ENCODE measurements around the gene USP14. TPM values are rescaled to one million over a fixed set of nuclear protein-coding genes. Genes with fewer than 3 reads are reported as not detected.

The USP14 gene
- total and polyA plus RNA-seq, 2 donors (not counting 3 experiments of a cell fraction or from before 2014, with no cell fraction given), result 13.2 to 98.4 TPM

DNA sequence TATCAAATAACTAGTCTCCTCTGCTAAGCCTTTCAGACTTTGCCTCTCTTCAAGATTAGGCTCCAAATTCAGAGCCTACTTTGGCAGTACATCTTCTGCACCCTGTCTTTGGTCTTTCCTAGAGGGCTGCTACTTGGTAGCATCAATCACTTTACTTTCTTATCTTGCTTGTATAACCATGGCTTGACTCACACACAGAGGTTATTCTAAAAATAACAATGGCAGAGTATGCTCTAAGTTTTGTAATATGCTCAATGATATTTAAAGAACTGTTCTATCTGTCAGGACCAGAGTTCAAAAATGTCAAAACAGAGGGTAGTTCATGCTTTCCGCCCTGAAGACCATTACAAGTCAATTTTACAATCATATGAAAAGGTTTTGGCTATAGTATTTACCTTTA lies 81.8 kb downstream of the USP14 start:
- Histone ChIP-seq H3K4me3 (replicated peaks in 1 of 3; ENCODE audit: insufficient read depth in 1 of 3, low read depth in 1 of 3, low read length in 3 of 3) (no peak overlapping the region), H3K27ac (ENCODE audit: insufficient read depth, low read depth, low read length) (no peak overlapping the region), H4K20me1 (replicated peaks; ENCODE audit: control insufficient read depth, extremely low read depth, insufficient read depth, low read length) (no peaks in the 10 kb centered on the region), H3K9me3 (replicated peaks; ENCODE audit: control insufficient read depth, insufficient read depth, low read length) (no peaks in the 10 kb centered on the region), H3K9ac (replicated peaks; ENCODE audit: extremely low read depth, insufficient read depth, low read length) (no peak overlapping the region), H3K79me2 (ENCODE audit: control insufficient read depth, insufficient read depth, low read length) (no peaks in the 10 kb centered on the region), H3K36me3 (ENCODE audit: control insufficient read depth in 2 of 2, extremely low read depth in 1 of 2, insufficient read depth in 2 of 2, low read length in 2 of 2) (peaks cover 3% of the 10 kb centered on the region in 2 experiments), H3K4me2 (ENCODE audit: insufficient read depth, low read length) (no peak overlapping the region), H3K4me1 (ENCODE audit: control insufficient read depth, extremely low read depth, insufficient read depth, low read length) (no peaks in the 10 kb centered on the region), H3K27me3 (ENCODE audit: control insufficient read depth in 2 of 2, insufficient read depth in 2 of 2, low read length in 2 of 2) (no peaks in the 10 kb centered on the region), H3K9me1 (replicated peaks; ENCODE audit: control insufficient read depth, extremely low read depth, insufficient read depth, low read length) (no peaks in the 10 kb centered on the region), H2AFZ (ENCODE audit: low read depth, low read length) (no peak overlapping the region)
- intact Hi-C loops (cut with micrococcal nuclease), result no loop called here
- ChIA-PET POLR2A (no interaction called here), CTCF (no interaction called here)
- no TSS peak for BruUV-seq (replicated peaks)
- dilution Hi-C loops (cut with MboI; ENCODE audit: extremely low pct_ligation_motif_present, low sequenced_read_pairs), result no loop called here
- DNase-seq (ENCODE audit: low read depth, low spot score), result no peak
- no peak for FAIRE-seq
- TF ChIP-seq POLR2A (IDR thresholded peaks at IDR 0.05; ENCODE audit: low read depth, low read length) (no peak), JUN (IDR thresholded peaks at IDR 0.05; ENCODE audit: borderline replicate concordance, insufficient read depth, insufficient read length, low read depth) (no peak), EZH2 (IDR thresholded peaks at IDR 0.05; ENCODE audit: borderline replicate concordance, low read depth, low read length, severe bottlenecking) (no peak), GATA2 (IDR thresholded peaks at IDR 0.05; ENCODE audit: insufficient read depth, insufficient read length, low read depth, low read length) (no peak)

GRCh38 chr18:245282-245847 lies 87.0 kb downstream of the USP14 start:
- DNase-seq (ENCODE audit: low read depth, low spot score) (no peak), FAIRE-seq (no peak)
- TF ChIP-seq GATA2 (IDR thresholded peaks at IDR 0.05; ENCODE audit: insufficient read depth, insufficient read length, low read depth, low read length), result no peak
- TF ChIP-seq CTCF (IDR thresholded peaks at IDR 0.05; ENCODE audit: extremely low read depth in 1 of 2, insufficient read depth in 1 of 2, low read depth in 1 of 2, low read length in 2 of 2), result no peak
- TF ChIP-seq EZH2 (IDR thresholded peaks at IDR 0.05; ENCODE audit: borderline replicate concordance, low read depth, low read length, severe bottlenecking), result no peak
- no peak for TF ChIP-seq MAX (IDR thresholded peaks at IDR 0.05; ENCODE audit: insufficient read depth, insufficient read length)
- TF ChIP-seq JUN (IDR thresholded peaks at IDR 0.05; ENCODE audit: borderline replicate concordance, insufficient read depth, insufficient read length, low read depth), result no peak
- no peak for TF ChIP-seq MYC (IDR thresholded peaks at IDR 0.05; ENCODE audit: low read depth, low read length)
- TF ChIP-seq POLR2A (IDR thresholded peaks at IDR 0.05; ENCODE audit: low read depth, low read length), result no peak
- no peak for TF ChIP-seq POLR2AphosphoS5 (IDR thresholded peaks at IDR 0.05; ENCODE audit: insufficient read depth, low read depth, low read length)
- no peak for TF ChIP-seq FOS (IDR thresholded peaks at IDR 0.05; ENCODE audit: borderline replicate concordance, insufficient read depth, low read length)
- dilution Hi-C loops (cut with MboI; ENCODE audit: extremely low pct_ligation_motif_present, low sequenced_read_pairs), result no loop called here
- no peak overlapping the region for H3K4me3 ChIP-seq (replicated peaks in 1 of 3; ENCODE audit: insufficient read depth in 1 of 3, low read depth in 1 of 3, low read length in 3 of 3)
- H3K36me3 ChIP-seq (ENCODE audit: control insufficient read depth in 2 of 2, extremely low read depth in 1 of 2, insufficient read depth in 2 of 2, low read length in 2 of 2), result peaks cover under 1 to 11% of the 10 kb centered on the region in 2 experiments
- BruUV-seq (replicated peaks), result no TSS peak
- no peaks in the 10 kb centered on the region for H3K9me3 ChIP-seq (replicated peaks; ENCODE audit: control insufficient read depth, insufficient read depth, low read length)
- no peak overlapping the region for H3K27ac ChIP-seq (ENCODE audit: insufficient read depth, low read depth, low read length)
- POLR2A ChIA-PET, result no interaction called here
- intact Hi-C loops (cut with micrococcal nuclease), result no loop called here
- no peak overlapping the region for H3K4me2 ChIP-seq (ENCODE audit: insufficient read depth, low read length)
- CTCF ChIA-PET, result no interaction called here
- no peaks in the 10 kb centered on the region for H3K9me1 ChIP-seq (replicated peaks; ENCODE audit: control insufficient read depth, extremely low read depth, insufficient read depth, low read length)
- H3K27me3 ChIP-seq (ENCODE audit: control insufficient read depth in 2 of 2, insufficient read depth in 2 of 2, low read length in 2 of 2), result no peaks in the 10 kb centered on the region
- H3K9ac ChIP-seq (replicated peaks; ENCODE audit: extremely low read depth, insufficient read depth, low read length), result no peak overlapping the region
- H3K4me1 ChIP-seq (ENCODE audit: control insufficient read depth, extremely low read depth, insufficient read depth, low read length), result no peaks in the 10 kb centered on the region
- no peak overlapping the region for H2AFZ ChIP-seq (ENCODE audit: low read depth, low read length)
- no peaks in the 10 kb centered on the region for H4K20me1 ChIP-seq (replicated peaks; ENCODE audit: control insufficient read depth, extremely low read depth, insufficient read depth, low read length)
- no peaks in the 10 kb centered on the region for H3K79me2 ChIP-seq (ENCODE audit: control insufficient read depth, insufficient read depth, low read length)
